Endothelial cell of umbilical vein (primary cell): Measurements from ENCODE around the gene CIB4.

Experiments used
- CTCF ChIP-seq, 2 donors: IDR thresholded peaks; 1 replicate in 1 of 2; 2 replicates in 1 of 2; pipeline ENCODE4 v1.5.1; 2011; ENCODE audit warnings: low read length in 2 of 2, mild to moderate bottlenecking in 2 of 2, moderate library complexity in 2 of 2, control low read depth in 1 of 2, inconsistent platforms in 1 of 2, low read depth in 1 of 2; ENCODE audit not compliant: insufficient read depth in 1 of 2; ENCODE audit errors: extremely low read depth in 1 of 2
- EZH2 ChIP-seq: IDR thresholded peaks from 2 replicates; pipeline ENCODE4 v1.6.1; 2012; ENCODE audit warnings: borderline replicate concordance, low read depth, mild to moderate bottlenecking, moderate library complexity, low read length, inconsistent platforms; ENCODE audit not compliant: severe bottlenecking
- FOS ChIP-seq: IDR thresholded peaks from 2 replicates; pipeline ENCODE4 v1.6.1; 2011; ENCODE audit warnings: mild to moderate bottlenecking, low read length, moderate library complexity, borderline replicate concordance; ENCODE audit not compliant: insufficient read depth
- GATA2 ChIP-seq: IDR thresholded peaks from 2 replicates; pipeline ENCODE4 v1.7.0; 2011; ENCODE audit warnings: low read depth, mild to moderate bottlenecking, moderate library complexity, mixed read lengths, low read length; ENCODE audit not compliant: insufficient read length, insufficient read depth
- JUN ChIP-seq: IDR thresholded peaks from 2 replicates; pipeline ENCODE4 v1.6.1; 2011; ENCODE audit warnings: borderline replicate concordance, low read depth; ENCODE audit not compliant: insufficient read length, insufficient read depth
- MYC ChIP-seq: IDR thresholded peaks from one replicate; pipeline ENCODE4 v1.6.1; 2011; ENCODE audit warnings: mild to moderate bottlenecking, low read depth, low read length
- POLR2A ChIP-seq: IDR thresholded peaks from 2 replicates; pipeline ENCODE4 v1.6.1; 2012; ENCODE audit warnings: low read depth, mild to moderate bottlenecking, control low read depth, low read length
- POLR2AphosphoS5 ChIP-seq: IDR thresholded peaks from 2 replicates; pipeline ENCODE4 v1.6.1; 2012; ENCODE audit warnings: low read depth, mild to moderate bottlenecking, control low read depth, low read length, moderate library complexity; ENCODE audit not compliant: insufficient read depth
- TF ChIP-seq, protein P1 (sequence below): IDR thresholded peaks from 2 replicates; pipeline ENCODE4 v1.6.1; 2011; ENCODE audit not compliant: insufficient read depth, insufficient read length

GRCh38 chr2:26582890-26583289 lies 58.3 kb downstream of the CIB4 start:
- TF ChIP-seq GATA2 = no peak
- no peak for TF ChIP-seq CTCF (IDR thresholded peaks at IDR 0.05; ENCODE audit: extremely low read depth in 1 of 2, insufficient read depth in 1 of 2, low read depth in 1 of 2, low read length in 2 of 2)
- TF ChIP-seq POLR2AphosphoS5 = no peak
- TF ChIP-seq, protein P1, sequence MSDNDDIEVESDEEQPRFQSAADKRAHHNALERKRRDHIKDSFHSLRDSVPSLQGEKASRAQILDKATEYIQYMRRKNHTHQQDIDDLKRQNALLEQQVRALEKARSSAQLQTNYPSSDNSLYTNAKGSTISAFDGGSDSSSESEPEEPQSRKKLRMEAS = no peak
- no peak for TF ChIP-seq POLR2A
- TF ChIP-seq EZH2 = no peak
- no peak for TF ChIP-seq MYC
- TF ChIP-seq FOS = no peak
- TF ChIP-seq JUN = no peak
